Brain pericyte (primary cell): ENCODE results near the gene VWA8.
"Not testable (repeated sequence)": the region's sequence is repeated elsewhere in the genome, so short reads cannot be mapped to it uniquely, and the experiment has no call there.

Source experiments
- DNase-seq: peaks from one replicate; pipeline ENCODE4 v3.0.0-alpha.2; 2012; ENCODE audit warnings: low read depth, low spot score

The VWA8 gene

DNA sequence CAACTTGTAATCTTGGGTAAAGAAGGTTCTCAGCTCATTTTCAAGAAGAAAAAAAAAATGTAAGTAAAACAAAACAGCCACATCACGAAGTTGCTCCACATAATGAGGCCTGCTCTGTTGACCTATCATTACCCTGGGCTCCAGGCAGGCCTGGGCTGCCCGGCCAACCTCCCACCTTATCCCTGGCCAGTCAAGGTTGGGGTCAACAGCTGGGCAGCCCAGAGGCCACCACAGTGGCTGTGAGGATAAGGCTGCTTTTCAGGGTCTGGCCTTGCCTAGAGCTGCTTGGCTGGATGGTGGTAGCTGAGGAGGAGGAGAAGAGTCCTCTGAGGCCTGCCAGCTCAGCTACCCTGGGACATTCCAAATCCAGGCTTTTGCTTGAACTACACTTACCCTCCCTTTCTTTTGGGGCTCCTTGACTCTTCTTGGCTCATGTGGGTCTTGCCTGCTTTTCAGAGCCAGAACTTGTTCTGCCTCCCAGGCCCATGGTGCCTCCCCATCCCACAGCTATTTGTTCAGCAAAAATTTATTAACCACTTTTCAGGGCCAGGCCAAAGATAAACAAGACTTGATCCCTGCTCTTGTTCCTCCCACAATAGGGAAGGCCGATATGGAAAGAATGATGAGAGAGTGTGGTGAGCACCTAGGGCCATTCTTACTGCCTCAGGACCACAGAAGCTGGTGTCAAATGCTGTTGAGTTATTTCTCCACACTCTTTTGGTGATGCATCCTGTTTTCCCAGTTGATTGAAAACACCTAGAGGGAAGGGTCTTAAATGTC lies 401.9 kb downstream of the VWA8 start:
- DNase-seq, result no peak

DNA sequence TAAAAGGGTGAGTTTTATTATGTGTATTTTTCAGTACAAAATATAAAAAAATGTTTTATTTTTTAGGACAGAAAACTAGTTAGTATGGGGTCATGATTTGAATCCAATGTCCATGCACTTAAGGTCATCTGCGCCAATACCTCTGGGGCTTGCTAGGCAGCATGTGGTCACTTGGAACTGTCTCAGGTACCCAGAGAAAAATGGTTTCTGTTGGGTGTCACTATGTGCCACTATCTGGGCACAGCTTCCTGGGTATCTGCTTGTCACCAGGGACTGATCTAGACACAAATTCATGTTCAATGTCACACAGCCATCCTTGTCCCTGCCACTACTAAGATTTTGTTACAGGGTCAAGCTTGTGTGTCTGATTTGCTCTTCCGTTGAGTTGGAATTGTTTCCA lies 403.2 kb downstream of the VWA8 start:
- DNase-seq, result no peak

DNA sequence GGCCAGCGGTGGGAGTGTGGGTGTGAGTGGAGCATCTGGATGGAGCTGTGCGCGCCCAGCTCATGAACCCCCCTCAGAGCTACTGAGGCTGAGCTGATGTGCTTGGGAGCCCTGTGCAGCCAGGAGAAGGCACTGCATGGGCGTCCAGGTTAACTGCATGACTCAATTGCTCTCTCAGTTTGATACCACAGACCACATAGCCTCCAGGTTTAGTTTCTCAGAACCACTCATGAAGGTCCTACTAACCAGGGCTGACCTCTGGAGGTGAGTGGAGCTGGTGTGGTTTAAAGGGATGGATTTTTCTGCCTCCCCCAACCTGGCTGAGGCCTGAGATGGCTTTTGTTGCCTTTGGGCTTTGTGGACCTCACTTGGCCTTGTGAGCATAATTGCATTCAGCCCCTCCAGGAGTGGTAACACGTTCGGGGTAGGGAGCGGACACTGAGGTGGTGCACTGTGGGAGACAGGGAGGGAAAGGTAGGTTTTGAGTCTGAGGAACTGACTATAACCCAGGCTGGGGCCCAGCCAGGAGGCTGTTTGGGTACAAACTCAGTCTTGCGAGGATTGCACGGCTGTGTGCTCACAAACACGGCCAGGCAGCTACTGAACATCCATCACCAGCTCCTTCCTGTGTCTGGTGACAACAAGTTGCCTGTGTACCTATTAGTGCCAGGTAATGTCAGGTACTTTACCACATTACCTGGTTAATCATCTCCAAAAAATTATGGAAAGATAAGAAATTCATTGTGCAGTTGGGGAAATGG lies 406.1 kb downstream of the VWA8 start:
- DNase-seq, result no peak

DNA sequence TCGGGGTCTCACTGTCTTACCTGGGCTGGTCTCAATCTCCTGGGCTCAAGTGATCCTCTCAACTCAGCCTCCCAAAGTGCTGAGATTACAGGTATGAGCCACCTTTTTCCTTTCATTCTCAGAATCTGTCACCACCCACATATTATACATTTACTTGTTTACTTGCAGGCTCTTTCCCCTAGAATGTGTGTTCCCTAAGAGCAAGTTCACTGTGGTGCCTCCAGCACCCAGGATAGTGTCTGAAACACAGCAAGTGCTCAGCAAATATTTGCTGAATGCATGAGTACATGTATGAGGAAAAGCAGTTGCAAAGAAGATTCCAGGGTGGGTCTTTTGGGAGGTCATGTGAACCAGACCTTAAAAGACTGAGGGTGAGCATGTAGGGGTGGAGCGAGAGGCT lies 406.7 kb downstream of the VWA8 start:
- DNase-seq, result no peak

DNA sequence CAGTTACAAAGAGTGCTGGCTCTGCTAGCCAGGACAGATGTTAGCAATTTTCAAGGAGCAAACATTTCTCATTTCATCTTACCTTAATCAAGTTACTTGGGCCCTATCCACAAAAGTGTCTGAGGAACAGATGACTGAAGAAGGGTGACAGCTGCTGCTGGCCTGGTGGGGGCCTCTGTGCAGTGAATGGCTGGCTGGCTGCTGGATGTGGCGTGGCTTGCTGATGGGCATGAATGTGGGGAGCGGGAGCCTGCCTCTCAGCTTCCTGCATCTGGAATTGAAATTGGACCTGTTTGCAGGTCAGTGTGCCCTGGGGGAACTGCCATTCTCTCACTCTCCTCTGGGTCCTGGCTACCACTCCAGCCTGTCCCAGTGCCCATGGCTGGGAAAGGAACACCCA lies 408.9 kb downstream of the VWA8 start:
- DNase-seq, result no peak

DNA sequence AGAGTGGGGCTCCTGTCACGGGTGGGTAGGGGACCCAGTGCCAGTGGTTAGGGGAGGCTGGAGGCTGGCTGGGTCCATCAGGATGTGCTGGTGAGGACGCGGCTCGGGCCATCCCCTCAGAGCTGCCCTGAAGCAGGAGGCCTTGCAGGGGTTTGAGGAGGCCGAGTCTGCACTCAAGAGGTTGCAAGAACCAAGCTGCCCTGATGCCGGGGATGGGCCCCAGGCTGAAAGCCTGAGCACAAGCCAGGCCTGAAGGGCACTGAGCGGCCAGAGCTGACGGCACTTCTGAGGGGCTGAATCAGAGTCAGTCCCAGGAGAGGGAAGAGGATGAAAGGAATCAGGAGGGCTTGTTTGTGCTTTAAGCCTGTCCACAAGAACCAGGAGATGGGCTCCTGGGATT lies 410.6 kb downstream of the VWA8 start:
- no peak for DNase-seq

DNA sequence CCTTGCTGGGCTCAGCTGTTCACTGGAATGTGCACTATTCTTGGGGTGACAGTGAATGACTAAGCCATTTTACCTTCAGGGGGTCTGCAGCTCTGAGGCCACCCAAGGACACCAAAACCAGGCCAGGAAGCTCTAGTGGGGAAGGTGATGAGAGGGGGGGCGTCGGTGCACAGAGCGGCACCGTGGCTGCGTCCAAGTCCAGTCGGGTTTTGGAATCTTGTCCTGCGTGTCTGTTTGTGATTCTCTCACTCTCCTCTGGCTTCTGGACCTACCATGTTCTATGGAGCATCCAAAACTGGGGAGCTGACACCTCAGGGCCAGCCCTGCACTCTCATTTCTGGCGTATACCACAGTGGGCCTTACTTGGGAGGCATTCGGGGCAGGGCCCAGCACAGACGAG lies 411.4 kb downstream of the VWA8 start:
- no peak for DNase-seq

DNA sequence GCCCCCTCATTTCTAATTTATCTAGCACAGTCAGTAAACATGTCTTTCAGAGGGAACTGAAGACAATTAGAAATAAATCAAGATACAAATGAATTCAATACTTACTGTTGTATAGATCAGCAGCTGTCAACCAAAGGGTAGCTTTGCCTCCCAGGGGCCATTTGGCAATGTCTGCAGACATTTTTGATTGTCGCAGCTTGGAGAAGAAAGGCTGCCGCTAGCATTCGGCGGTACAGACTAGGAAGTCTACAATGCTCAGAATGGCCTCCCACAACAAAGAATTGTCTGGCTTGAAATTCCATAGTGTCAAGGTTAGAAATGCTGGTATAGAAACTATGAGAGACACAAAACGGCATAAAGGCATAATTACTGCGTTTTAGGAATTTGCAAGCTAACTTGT lies 412.0 kb downstream of the VWA8 start:
- no peak for DNase-seq

DNA sequence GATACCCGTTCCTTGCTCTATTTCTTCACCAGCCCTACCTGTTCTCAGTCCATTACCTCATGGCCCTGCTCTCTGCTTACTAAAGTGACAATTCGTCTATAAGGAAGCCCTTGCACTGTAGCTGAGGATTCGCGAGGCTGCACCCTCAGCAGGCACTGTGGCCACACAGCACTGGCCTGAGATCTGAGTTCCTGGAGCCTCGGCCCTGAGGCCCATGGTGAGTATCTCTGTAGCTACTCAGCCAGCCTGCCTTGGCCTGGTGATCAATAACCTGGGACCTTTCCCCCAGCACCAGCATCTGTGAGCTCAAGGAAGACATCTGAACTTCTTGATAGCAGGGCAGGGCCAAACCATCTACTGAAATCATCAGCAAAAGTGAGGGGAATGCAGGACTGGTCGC lies 412.9 kb downstream of the VWA8 start:
- DNase-seq, result no peak

DNA sequence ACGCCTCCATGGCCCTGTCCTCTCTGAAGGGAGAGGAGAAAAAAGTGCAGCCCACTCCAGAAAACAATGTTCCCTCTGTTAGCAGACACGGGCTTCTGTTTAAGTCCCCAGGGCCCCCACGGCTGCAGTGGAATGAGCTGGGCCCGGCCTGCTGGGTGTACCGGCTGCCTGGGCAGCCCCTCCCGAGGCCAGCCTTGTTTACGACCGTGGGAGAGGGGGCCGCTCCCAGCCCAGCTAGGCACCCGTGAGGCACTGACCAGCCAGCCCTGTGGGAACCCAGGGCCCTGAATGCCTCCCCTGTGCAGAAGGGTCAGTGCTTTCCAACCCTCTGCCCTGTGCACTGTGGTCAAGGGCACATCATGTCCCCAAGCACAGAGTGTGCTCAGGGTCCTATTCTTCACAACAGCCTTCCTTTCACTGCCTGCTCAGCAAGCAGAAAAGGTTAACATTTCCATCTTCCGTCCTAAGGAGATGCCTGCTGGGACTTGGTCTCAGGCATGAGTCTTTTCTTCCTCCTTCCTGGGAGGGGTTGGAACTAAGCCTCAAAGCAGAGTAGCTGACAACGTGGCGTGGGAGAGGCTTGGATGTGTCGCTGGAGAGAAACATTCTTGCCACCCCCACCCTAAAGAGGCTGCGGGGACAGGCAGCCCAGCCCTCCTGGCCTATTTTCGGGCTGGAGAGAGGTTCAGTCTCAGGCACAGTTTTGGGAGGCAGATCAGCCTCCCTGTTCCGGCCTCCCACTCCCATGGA lies 413.5 kb downstream of the VWA8 start:
- DNase-seq, result no peak

DNA sequence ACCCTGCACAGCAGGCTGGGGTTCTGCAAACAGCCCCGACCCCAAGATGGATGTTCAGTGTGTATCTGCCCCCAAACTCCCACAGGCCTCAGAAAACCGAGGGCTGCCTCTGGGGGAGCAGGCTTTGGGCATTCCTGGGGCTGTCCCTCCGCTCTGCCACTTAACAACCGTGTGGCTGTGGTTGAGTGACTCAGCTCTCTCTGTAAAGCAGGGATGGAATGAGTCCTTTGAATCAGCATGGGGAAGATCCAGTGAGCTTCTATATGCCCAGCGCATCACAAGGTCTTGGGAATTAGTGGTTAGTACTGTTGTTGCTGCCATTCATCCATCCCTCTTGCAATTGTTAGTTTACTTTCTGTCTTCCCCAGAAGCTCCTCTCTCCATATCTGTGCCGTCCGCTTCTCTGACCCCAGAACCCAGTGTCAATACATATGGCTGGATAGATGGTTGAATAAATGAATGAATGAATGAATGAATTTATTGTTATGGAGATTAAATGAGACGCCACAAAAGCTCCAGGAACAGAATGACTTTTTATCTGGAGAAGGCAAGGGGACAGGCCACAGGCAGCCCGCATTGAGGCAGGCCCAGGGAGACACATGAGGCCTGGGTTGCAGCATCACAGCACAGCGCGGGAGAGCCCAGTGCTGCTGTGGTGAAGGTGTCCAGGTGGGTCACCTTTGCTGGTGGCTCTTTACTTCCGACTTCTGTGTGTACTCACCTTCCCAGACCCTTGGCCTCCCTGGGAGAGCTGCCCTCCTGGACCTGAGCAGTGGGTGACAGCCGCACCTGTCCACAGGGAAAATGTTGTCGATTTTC lies 414.3 kb downstream of the VWA8 start:
- no peak for DNase-seq

DNA sequence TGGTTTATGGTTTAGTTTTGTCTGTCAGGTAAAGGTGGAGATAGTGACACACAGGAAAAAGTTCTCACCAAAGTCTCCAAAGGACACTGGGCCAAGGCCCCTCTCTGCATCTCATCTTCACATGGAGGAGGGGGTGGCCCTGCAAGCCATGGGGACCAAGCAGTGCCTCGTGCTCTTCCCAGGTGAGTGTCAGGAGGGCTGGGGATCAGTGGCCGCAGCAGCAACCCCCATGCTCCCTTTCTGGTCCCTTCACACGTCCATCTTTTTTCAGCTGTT lies 415.5 kb downstream of the VWA8 start:
- DNase-seq, result no peak

DNA sequence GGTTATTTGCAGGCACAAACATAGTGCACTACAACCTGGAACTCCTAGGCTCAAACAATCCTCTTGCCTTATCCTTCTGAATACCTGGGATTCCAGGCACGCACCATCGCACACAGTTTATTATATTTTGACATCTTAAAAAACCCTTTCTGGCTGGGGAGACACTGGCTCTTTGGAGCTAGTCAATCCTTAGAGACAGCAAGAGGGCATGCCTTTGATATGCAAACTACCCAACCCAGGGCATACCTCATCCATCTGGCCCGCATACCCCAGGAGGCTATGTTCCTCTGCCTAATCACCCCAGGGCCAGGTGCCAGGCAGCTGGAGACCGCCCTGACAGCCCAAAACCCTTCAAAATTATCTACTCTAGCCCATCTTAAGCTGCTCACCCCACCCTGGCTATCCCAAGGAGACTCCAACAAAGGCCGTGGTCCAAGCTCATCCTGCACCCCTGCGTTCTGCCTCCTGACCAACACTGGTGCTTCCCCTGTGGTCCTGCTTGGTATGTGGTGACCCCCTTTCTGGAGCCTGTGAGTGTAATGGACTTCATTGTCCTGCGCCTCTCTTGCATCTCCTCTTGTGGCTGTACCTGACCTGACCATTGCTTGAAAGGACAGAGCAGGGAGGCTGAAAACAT lies 417.1 kb downstream of the VWA8 start:
- no peak for DNase-seq

DNA sequence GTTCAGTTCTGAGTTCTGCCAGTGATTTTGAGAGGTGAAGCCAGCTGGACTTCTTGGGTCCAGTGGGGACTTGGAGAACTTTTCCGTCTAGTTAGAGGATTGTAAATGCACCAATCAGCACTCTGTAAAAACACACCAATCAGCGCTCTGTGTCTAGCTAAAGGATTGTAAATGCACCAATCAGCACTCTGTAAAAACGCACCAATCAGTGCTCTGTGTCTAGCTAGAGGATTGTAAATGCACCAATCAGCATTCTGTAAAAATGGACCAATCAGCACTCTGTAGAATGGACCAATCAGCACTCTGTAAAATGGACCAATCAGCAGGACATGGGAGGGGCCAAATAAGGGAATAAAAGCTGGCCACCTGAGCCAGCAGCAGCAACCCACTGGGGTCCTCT lies 418.1 kb downstream of the VWA8 start:
- not testable (repeated sequence) for DNase-seq

DNA sequence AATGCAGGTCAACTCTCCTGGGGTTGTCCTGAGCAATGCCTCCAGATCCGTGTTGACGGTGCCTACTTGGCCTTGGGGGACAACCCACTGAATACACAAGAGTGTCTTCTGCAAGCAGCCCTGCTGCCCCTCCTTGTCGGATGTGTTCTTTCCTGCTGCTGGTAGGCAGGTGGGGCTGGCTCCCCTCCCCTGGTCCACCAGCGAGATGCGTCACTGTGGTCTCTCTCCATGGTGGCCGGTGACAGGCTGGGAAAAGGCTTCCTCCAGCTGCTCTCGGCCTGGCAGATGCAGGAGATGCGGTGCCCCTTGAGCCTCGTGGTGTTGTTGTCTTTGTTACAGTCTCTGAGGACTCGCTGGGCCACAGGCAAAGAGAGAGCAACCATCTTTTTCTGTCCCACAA lies 418.6 kb downstream of the VWA8 start:
- DNase-seq, result no peak

DNA sequence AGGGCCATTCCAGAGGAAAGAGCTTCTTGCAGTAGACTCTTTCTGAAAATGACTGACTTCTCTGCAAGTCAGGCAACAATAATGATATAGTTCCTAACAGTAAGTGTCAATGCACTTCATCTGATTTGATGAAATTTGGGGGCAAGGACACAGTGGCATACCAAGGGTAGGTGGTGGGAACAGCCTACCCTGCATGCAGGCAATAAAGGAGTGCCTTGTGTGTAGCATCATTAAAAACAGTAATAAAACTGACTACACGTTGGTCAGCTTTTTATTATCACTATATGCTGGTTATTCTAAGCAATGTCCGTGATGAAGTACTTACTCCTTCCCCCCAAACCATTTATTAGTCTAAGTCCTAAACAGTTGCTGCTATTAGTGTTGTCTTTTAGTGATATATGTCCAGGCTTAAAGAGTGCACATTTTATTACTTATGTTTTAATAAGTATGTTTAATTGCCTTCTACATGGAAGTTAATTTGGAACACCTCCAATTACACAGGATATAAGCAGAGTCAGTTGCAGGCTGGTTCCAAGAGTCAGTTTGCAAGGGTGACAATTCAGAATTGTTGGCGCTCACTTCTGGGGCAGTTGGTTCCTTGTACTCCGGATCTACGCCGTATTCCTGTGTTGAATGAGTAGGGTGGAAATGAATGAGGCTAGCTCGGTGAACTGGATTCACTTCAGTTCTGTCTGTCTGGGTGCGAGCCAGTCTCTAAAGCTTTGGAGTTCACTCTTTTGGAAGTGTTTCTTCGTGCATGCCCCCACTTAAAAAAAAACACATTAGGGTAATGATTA lies 419.6 kb downstream of the VWA8 start:
- no peak for DNase-seq

DNA sequence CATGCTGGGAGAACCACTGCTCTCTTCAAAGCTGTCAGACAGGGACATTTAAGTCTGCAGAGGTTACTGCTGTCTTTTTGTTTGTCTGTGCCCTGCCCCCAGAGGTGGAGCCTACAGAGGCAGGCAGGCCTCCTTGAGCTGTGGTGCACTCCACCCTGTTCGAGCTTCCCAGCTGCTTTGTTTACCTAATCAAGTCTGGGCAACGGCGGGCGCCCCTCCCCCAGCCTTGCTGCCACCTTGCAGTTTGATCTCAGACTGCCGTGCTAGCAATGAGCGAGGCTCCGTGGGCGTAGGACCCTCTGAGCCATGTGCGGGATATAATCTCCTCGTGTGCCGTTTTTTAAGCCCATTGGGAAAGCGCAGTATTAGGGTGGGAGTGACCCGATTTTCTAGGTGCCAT lies 420.7 kb downstream of the VWA8 start:
- DNase-seq, result not testable (repeated sequence)

DNA sequence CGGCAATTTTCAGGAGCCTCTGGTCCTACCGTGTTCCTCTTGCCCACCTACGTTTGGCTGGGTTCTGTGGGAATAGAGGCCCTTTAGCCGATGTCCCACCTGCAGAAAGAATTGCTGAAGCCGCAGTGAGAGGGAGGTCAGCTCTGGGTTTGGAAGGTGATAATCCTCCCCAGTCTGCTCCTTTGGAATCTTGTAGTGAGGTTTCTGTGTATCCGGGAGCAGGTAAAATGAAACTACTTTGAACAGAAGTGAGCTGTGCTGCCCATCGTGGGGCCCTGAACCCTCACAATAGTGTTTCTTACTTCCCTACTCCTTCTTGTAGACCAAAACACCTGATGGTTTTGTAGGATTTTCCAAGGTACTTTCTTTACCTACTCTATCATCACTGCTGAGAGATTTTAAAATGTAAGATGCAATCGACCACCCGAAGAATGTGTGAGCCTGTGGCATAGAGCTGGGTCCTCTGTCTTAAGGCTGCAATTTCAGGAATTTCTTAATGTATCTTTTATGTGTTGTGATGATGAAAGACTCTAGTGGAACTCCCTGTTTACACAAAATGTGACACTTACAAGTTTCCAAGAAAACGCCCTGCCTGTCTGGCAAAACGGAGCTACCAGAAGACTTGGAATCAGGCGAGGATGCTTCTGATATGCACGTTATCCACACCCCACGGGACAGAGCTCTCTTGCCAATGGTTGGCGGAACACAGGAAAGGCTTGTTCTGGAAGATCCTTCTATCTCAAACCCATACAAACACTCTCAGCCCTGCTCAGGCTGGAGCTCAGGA lies 427.4 kb downstream of the VWA8 start:
- no peak for DNase-seq

DNA sequence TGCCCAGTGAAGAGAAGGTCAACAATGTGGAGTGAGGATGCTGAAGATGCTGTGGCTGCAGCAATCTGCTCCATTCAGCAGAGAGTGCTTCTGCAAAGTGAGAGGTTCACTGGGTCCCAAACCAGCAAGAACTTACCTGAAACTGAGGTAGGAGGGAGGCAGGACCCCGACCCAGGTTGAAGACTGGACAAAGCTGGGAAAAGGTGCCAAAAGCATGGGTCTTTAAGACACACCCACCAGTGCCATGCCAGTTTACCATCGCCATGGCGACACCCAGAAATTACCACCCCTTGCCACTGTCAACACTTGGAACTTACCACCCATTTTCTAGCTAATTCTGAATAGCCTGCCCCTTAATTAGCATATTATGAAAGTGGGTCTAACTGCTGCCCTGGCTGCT lies 432.9 kb downstream of the VWA8 start:
- DNase-seq, result no peak
